A549 (cell line): ENCODE results near the gene ZNF205. TPM values are rescaled to one million over a fixed set of nuclear protein-coding genes. Genes with fewer than 3 reads are reported as not detected.

Experiments used
- ATAC-seq, 2 experiments: fragments of 200-7000 bp in 1 of 2; fragments of >200 bp in 1 of 2; cut with Nextera tagmentation in 1 of 2; cut with Tn5 transposase in 1 of 2; 3 replicates each; pipeline versions ENCODE4 v1.8.0 to v1.9.1; 2018 to 2020; ENCODE audit warnings: mild to moderate bottlenecking in 1 of 2, moderate library complexity in 1 of 2
- CTCF ChIA-PET: fragments of 300-600 bp; sonication (Branson Sonifier 250); formaldehyde crosslinking; extraction: SDS; loops from one replicate; lab custom pipeline; 2021; ENCODE audit warnings: antibody characterized with exemption, inconsistent platforms; lab: Yijun Ruan, JAX
- POLR2A ChIA-PET: fragments of 350-600 bp; formaldehyde crosslinking; extraction: SDS; loops from one replicate; lab custom pipeline; 2021; ENCODE audit warnings: antibody characterized with exemption, inconsistent platforms; lab: Yijun Ruan, JAX
- DNase-seq, 2 experiments: peaks; one replicate each; pipeline versions ENCODE4 v3.0.0 to v3.0.0-alpha.2; 2011 to 2016; ENCODE audit warnings: low read depth in 1 of 2, low spot score in 1 of 2
- FAIRE-seq: peaks from 2 replicates; lab custom pipeline; 2011; peaks lifted over from hg19 to GRCh38; lab: Jason Lieb, UNC
- H3K27ac ChIP-seq, 2 experiments: fragments of >200 bp; sonication (Bioruptor Twin); formaldehyde crosslinking; 3 replicates each; pipeline ENCODE4 v1.5.1; 2016 to 2017
- H3K4me1 ChIP-seq: fragments of >200 bp; sonication (Bioruptor Twin); formaldehyde crosslinking; 3 replicates; pipeline ENCODE4 v1.6.1; 2016
- H3K4me2 ChIP-seq: fragments of >200 bp; sonication (Bioruptor Twin); formaldehyde crosslinking; 3 replicates; pipeline ENCODE4 v1.6.1; 2016
- H3K4me3 ChIP-seq: fragments of >200 bp; sonication (Bioruptor Twin); formaldehyde crosslinking; 3 replicates; pipeline ENCODE4 v1.5.1; 2016
- H3K9me3 ChIP-seq: fragments of >200 bp; sonication (Bioruptor Twin); formaldehyde crosslinking; 3 replicates; pipeline ENCODE4 v1.6.1; 2016
- BHLHE40 ChIP-seq: IDR thresholded peaks from 2 replicates; pipeline ENCODE4 v1.6.1; 2012; ENCODE audit warnings: low read depth, low read length, inconsistent platforms
- EP300 ChIP-seq, 2 experiments: fragments of >200 bp; sonication (Bioruptor Twin); formaldehyde crosslinking; IDR thresholded peaks; 2 replicates in 1 of 2; 3 replicates in 1 of 2; pipeline ENCODE4 v1.6.1; 2016 to 2017
- FOSB ChIP-seq: fragments of 250-450 bp; sonication (Bioruptor Pico); IDR thresholded peaks from 2 replicates; pipeline ENCODE4 v1.5.0; 2020; ENCODE audit warnings: mild to moderate bottlenecking, moderate library complexity
- FOXS1 ChIP-seq: fragments of 250-450 bp; sonication (Bioruptor Pico); IDR thresholded peaks from 2 replicates; pipeline ENCODE4 v1.5.0; 2020; ENCODE audit warnings: mild to moderate bottlenecking, moderate library complexity
- GATA3 ChIP-seq: IDR thresholded peaks from 2 replicates; pipeline ENCODE4 v1.6.1; 2012; ENCODE audit warnings: borderline replicate concordance
- HEYL ChIP-seq: fragments of 250-450 bp; sonication (Bioruptor Pico); IDR thresholded peaks from 2 replicates; pipeline ENCODE4 v1.8.0; 2021; ENCODE audit warnings: mild to moderate bottlenecking, moderate library complexity
- HOXA7 ChIP-seq: fragments of 250-450 bp; sonication (Bioruptor Pico); IDR thresholded peaks from 2 replicates; pipeline ENCODE4 v1.5.0; 2020; ENCODE audit warnings: mild to moderate bottlenecking, moderate library complexity
- HOXB5 ChIP-seq: fragments of 250-450 bp; sonication (Bioruptor Pico); IDR thresholded peaks from 2 replicates; pipeline ENCODE4 v1.5.0; 2020; ENCODE audit warnings: mild to moderate bottlenecking, moderate library complexity
- JUN ChIP-seq, 2 experiments: fragments of >200 bp; sonication (Bioruptor Twin); formaldehyde crosslinking; IDR thresholded peaks; 2 replicates in 1 of 2; 3 replicates in 1 of 2; pipeline ENCODE4 v1.6.1; 2016 to 2017
- KDM5A ChIP-seq: fragments of 200-600 bp; sonication (generic); IDR thresholded peaks from 2 replicates; pipeline ENCODE4 v1.6.1; 2016; ENCODE audit warnings: antibody characterized with exemption, mild to moderate bottlenecking
- MAFK ChIP-seq: fragments of 450-650 bp; IDR thresholded peaks from 2 replicates; pipeline ENCODE4 v1.6.1; 2014; ENCODE audit not compliant: partially characterized antibody
- MAZ ChIP-seq: fragments of 150-350 bp; IDR thresholded peaks from 2 replicates; pipeline ENCODE4 v1.6.1; 2014; ENCODE audit warnings: antibody characterized with exemption, low read depth, low read length, borderline replicate concordance
- MYC ChIP-seq: IDR thresholded peaks from 2 replicates; pipeline ENCODE4 v1.6.1; 2012; ENCODE audit warnings: mild to moderate bottlenecking, inconsistent platforms, low read length, improper control_type of control experiment, borderline replicate concordance
- NR3C1 ChIP-seq: fragments of >200 bp; sonication (Bioruptor Twin); formaldehyde crosslinking; IDR thresholded peaks from 3 replicates; pipeline ENCODE4 v1.6.1; 2017
- PHF8 ChIP-seq: fragments of 200-600 bp; sonication (generic); IDR thresholded peaks from 2 replicates; pipeline ENCODE4 v1.6.1; 2016; ENCODE audit warnings: low read depth, mild to moderate bottlenecking, antibody characterized with exemption, moderate library complexity, borderline replicate concordance
- POLR2A ChIP-seq: IDR thresholded peaks from 2 replicates; pipeline ENCODE4 v1.6.1; 2012; ENCODE audit warnings: mild to moderate bottlenecking, low read length
- RARB ChIP-seq: fragments of 250-450 bp; sonication (Bioruptor Pico); IDR thresholded peaks from 2 replicates; pipeline ENCODE4 v1.8.0; 2021; ENCODE audit warnings: mild to moderate bottlenecking, moderate library complexity
- SMC3 ChIP-seq: fragments of >200 bp; sonication (Bioruptor Twin); formaldehyde crosslinking; IDR thresholded peaks from 3 replicates; pipeline ENCODE4 v1.6.1; 2018; ENCODE audit warnings: inconsistent platforms
- SREBF2 ChIP-seq: fragments of 450-650 bp; IDR thresholded peaks from 2 replicates; pipeline ENCODE4 v1.6.1; 2014; ENCODE audit warnings: mild to moderate bottlenecking, moderate library complexity
- WGBS: methylation state at CpG from one replicate; pipeline ENCODE4 v1.1.6; 2017; ENCODE audit errors: missing lambda C conversion rate; 5-methylcytosine and 5-hydroxymethylcytosine counted together
- polyA plus RNA-seq, 4 experiments: library from polyadenylated mRNA; depleted of rRNA in 3 of 4; stranded (reverse); fragments of >200 nt; fragmentation: RNase III in 1 of 4; extraction: RNeasy Plus Mini Kit Qiagen cat#74134 plus additional on column Dnase treatment in 1 of 4; gene quantifications; 2 replicates in 3 of 4; 3 replicates in 1 of 4; pipeline ENCODE4 v1.2.3, GENCODE V29; 2011 to 2017
- TF ChIP-seq, protein P1 (sequence below): fragments of 250-450 bp; sonication (Bioruptor Pico); IDR thresholded peaks from 2 replicates; pipeline ENCODE4 v1.5.0; 2021; ENCODE audit warnings: mild to moderate bottlenecking, moderate library complexity, borderline replicate concordance
- TF ChIP-seq, protein P2 (sequence below): IDR thresholded peaks from 2 replicates; pipeline ENCODE4 v1.6.1; 2012
- TF ChIP-seq, protein P3 (sequence below): IDR thresholded peaks from 2 replicates; pipeline ENCODE4 v1.6.1; 2012
- TF ChIP-seq, protein P4 (sequence below): fragments of >200 bp; sonication (Bioruptor Twin); formaldehyde crosslinking; IDR thresholded peaks from 3 replicates; pipeline ENCODE4 v1.6.1; 2016
- TF ChIP-seq, protein P5 (sequence below): fragments of >200 bp; sonication (Bioruptor Twin); formaldehyde crosslinking; IDR thresholded peaks from 3 replicates; pipeline ENCODE4 v1.5.1; 2016
- TF ChIP-seq, protein P6 (sequence below): IDR thresholded peaks from 2 replicates; pipeline ENCODE4 v1.6.1; 2012; ENCODE audit warnings: low read depth, borderline replicate concordance

Gene ZNF205
- polyA plus RNA-seq, 2 of the 4 experiments (the other 2 are of a cell fraction) = 4.3 to 9.6 TPM

DNA sequence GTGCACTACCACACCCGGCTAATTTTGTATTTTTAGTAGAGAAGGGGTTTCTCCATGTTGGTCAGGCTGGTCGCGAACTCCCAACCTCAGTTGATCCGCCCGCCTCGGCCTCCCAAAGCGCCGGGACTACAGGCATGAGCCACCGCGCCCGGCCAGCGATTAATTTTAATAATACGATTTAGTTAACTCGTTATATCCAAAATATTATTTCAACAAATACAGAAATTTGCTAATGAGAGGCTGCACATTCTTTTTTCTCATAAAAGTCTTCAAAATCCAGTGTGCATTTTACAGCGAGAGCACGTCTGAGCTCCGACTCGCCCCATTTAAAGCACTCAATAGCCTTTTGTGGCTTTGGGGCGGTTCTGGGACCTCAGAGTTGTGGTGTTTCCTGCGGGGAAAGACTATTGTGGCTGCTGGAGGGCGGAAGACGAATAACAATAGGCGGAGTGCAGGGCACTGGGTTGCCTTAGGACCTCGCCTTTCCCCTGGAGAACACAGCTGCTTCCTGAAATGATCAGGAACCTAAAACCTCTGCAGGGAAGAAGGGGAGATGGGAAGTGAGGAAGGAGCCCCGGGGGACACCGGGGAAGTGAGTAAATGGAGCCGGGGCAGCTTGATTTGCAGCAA is 10.4 kb upstream of the ZNF205 start:
- H3K4me1 ChIP-seq = peaks cover 7% of the 10 kb centered on the region
- no peak overlapping the region for H3K4me3 ChIP-seq
- POLR2A ChIA-PET = interaction anchor here (0.7 kb wide), 3 partner anchors 10 to 423 kb away, joined by 6 to 17 read pairs (median 7); no protein-coding TSS in a partner anchor
- TF ChIP-seq FOXS1 (no peak), HEYL (no peak), SREBF2 (no peak), RARB (CRISPR knock-in tag) (no peak), KDM5A (no peak), HOXB5 (CRISPR knock-in tag) (no peak), MAFK (no peak), FOSB (CRISPR knock-in tag) (no peak)
- TF ChIP-seq, protein P1, sequence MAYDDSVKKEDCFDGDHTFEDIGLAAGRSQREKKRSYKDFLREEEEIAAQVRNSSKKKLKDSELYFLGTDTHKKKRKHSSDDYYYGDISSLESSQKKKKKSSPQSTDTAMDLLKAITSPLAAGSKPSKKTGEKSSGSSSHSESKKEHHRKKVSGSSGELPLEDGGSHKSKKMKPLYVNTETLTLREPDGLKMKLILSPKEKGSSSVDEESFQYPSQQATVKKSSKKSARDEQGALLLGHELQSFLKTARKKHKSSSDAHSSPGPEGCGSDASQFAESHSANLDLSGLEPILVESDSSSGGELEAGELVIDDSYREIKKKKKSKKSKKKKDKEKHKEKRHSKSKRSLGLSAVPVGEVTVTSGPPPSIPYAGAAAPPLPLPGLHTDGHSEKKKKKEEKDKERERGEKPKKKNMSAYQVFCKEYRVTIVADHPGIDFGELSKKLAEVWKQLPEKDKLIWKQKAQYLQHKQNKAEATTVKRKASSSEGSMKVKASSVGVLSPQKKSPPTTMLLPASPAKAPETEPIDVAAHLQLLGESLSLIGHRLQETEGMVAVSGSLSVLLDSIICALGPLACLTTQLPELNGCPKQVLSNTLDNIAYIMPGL (CRISPR knock-in tag) = no peak
- no peak overlapping the region for H3K4me2 ChIP-seq
- WGBS = 85% methylated on average over 27 of the region's 27 CpGs
- no peak overlapping the region for H3K27ac ChIP-seq
- ATAC-seq = no peak
- CTCF ChIA-PET = interaction anchor here (0.7 to 10.9 kb wide), 15 partner anchors 9 to 244 kb away, joined by 3 to 124 read pairs (median 5); partner anchors contain the start of gene IL32
- DNase-seq = no peak
- no peaks in the 10 kb centered on the region for H3K9me3 ChIP-seq
- FAIRE-seq = no peak

DNA sequence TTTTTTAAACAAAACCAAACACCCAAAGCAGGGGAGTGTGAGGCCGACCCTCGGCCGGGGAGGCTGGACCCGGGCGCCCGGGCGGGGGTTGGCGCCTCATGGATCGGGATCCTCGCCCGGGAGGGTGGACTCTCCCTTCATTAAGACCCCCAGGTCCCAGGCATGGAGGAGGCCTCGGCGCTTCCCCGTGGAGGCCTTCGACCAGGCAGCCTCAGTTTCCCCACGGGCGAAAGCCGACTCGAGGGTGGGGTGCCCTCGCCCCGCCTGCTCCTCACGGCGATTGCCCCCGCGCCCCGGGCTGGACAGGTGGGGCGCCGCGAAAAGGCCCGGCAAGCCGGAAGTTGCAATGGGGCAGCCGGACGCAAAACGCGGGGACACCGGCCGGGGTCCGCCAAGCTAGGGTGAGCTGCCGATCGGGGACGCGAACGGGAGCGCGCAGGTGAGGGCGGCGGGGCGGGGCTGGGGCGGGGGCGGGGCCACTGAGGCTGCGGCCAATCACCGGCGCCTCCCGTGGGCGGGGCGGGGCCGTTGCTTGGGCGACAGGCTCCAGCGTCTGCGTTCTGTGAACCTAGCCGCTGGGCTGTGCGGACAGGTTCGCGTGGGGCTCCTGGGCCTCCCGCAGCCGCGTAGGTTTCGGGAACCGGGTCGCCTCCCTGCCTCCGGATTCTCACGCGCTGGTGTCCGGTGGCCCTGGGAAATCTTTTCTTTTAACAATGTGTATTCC is 6.0 kb upstream of the ZNF205 start:
- ChIA-PET POLR2A (interaction anchor here (0.6 to 1.7 kb wide), 14 partner anchors 8 to 85 kb away, joined by 3 to 9 read pairs (median 4); partner anchors contain the start of genes THOC6 and ZNF213), CTCF (interaction anchor here (1.1 to 1.4 kb wide), 6 partner anchors 8 to 23 kb away, joined by 3 to 4 read pairs (median 4); no protein-coding TSS in a partner anchor)
- WGBS = 3% methylated on average over 40 of the region's 74 CpGs
- DNase-seq (peak; percentile 91 to 95), FAIRE-seq (no peak), ATAC-seq (peak; percentile 96 to 98)
- H3K4me3 ChIP-seq = peak overlapping the region; percentile 59
- H3K4me1 ChIP-seq = 0 out of 3 replicates have a peak, but pooled peaks cover 3% of the 10 kb centered on the region
- H3K9me3 ChIP-seq = no peaks in the 10 kb centered on the region
- peak overlapping the region; percentile 89 for H3K4me2 ChIP-seq
- peak overlapping the region; percentile 88 to 95 for H3K27ac ChIP-seq
- 0 out of 2 replicates have a peak, but pooled peaks have one; percentile 40 for TF ChIP-seq MYC
- TF ChIP-seq HOXB5 (CRISPR knock-in tag) = peak; percentile 50; the same call in 1 of the 2 replicates
- TF ChIP-seq PHF8 = peak; percentile 58
- TF ChIP-seq, protein P2, sequence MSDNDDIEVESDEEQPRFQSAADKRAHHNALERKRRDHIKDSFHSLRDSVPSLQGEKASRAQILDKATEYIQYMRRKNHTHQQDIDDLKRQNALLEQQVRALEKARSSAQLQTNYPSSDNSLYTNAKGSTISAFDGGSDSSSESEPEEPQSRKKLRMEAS = peak; percentile 90
- TF ChIP-seq, protein P3, sequence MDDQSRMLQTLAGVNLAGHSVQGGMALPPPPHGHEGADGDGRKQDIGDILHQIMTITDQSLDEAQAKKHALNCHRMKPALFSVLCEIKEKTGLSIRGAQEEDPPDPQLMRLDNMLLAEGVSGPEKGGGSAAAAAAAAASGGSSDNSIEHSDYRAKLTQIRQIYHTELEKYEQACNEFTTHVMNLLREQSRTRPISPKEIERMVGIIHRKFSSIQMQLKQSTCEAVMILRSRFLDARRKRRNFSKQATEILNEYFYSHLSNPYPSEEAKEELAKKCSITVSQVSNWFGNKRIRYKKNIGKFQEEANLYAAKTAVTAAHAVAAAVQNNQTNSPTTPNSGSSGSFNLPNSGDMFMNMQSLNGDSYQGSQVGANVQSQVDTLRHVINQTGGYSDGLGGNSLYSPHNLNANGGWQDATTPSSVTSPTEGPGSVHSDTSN = peak; percentile 64; the same call in 1 of the 2 replicates
- TF ChIP-seq KDM5A = peak; percentile 39; the same call in 1 of the 2 replicates
- TF ChIP-seq GATA3 = peak; percentile 29; the same call in 1 of the 2 replicates
- no peak for TF ChIP-seq HOXA7 (CRISPR knock-in tag)
- TF ChIP-seq SMC3 = 0 out of 3 replicates have a peak, but pooled peaks have one; percentile 10
- TF ChIP-seq POLR2A = peak; percentile 86
- TF ChIP-seq, protein P4, sequence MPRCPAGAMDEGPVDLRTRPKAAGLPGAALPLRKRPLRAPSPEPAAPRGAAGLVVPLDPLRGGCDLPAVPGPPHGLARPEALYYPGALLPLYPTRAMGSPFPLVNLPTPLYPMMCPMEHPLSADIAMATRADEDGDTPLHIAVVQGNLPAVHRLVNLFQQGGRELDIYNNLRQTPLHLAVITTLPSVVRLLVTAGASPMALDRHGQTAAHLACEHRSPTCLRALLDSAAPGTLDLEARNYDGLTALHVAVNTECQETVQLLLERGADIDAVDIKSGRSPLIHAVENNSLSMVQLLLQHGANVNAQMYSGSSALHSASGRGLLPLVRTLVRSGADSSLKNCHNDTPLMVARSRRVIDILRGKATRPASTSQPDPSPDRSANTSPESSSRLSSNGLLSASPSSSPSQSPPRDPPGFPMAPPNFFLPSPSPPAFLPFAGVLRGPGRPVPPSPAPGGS = peak; percentile 50; the same call in 2 of the 3 replicates
- TF ChIP-seq, protein P5, sequence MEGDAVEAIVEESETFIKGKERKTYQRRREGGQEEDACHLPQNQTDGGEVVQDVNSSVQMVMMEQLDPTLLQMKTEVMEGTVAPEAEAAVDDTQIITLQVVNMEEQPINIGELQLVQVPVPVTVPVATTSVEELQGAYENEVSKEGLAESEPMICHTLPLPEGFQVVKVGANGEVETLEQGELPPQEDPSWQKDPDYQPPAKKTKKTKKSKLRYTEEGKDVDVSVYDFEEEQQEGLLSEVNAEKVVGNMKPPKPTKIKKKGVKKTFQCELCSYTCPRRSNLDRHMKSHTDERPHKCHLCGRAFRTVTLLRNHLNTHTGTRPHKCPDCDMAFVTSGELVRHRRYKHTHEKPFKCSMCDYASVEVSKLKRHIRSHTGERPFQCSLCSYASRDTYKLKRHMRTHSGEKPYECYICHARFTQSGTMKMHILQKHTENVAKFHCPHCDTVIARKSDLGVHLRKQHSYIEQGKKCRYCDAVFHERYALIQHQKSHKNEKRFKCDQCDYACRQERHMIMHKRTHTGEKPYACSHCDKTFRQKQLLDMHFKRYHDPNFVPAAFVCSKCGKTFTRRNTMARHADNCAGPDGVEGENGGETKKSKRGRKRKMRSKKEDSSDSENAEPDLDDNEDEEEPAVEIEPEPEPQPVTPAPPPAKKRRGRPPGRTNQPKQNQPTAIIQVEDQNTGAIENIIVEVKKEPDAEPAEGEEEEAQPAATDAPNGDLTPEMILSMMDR = no peak
- TF ChIP-seq EP300 (IDR thresholded peaks at IDR 0.05) = no peak
- TF ChIP-seq, protein P6, sequence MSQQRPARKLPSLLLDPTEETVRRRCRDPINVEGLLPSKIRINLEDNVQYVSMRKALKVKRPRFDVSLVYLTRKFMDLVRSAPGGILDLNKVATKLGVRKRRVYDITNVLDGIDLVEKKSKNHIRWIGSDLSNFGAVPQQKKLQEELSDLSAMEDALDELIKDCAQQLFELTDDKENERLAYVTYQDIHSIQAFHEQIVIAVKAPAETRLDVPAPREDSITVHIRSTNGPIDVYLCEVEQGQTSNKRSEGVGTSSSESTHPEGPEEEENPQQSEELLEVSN = peak; percentile 71
- TF ChIP-seq NR3C1 = no peak
- TF ChIP-seq MAZ = 0 out of 2 replicates have a peak, but pooled peaks have one; percentile 48
- TF ChIP-seq HEYL = no peak
- peak; percentile 81 to 83; a peak in 4 of 5 replicates for TF ChIP-seq JUN (IDR thresholded peaks at IDR 0.05)
- TF ChIP-seq BHLHE40 = no peak
